HUES48 (cell line): ENCODE measurements around the gene PLD4.
"Not testable (repeated sequence)": the region's sequence is repeated elsewhere in the genome, so short reads cannot be mapped to it uniquely, and the experiment has no call there.

ENCODE experiments used
- H3K27ac ChIP-seq: one replicate; pipeline ENCODE4 v1.7.0; 2013; ENCODE audit warnings: low read depth, low read length, inconsistent platforms
- H3K27me3 ChIP-seq: 2 replicates; pipeline ENCODE4 v1.6.1; 2013; ENCODE audit warnings: mild to moderate bottlenecking, low read length; ENCODE audit not compliant: control insufficient read depth, insufficient read depth
- H3K36me3 ChIP-seq: 2 replicates; pipeline ENCODE4 v1.6.1; 2013; ENCODE audit warnings: low read length; ENCODE audit not compliant: control insufficient read depth, insufficient read depth
- H3K4me1 ChIP-seq: 2 replicates; pipeline ENCODE4 v1.6.1; 2013; ENCODE audit warnings: mild to moderate bottlenecking, low read length; ENCODE audit not compliant: control insufficient read depth, insufficient read depth
- H3K4me3 ChIP-seq: 2 replicates; pipeline ENCODE4 v1.5.1; 2013; ENCODE audit warnings: mild to moderate bottlenecking, low read depth, low read length
- H3K9ac ChIP-seq: 2 replicates; pipeline ENCODE4 v1.6.1; 2013; ENCODE audit warnings: mild to moderate bottlenecking, low read depth, low read length, moderate library complexity
- H3K9me3 ChIP-seq: 2 replicates; pipeline ENCODE4 v1.6.1; 2013; ENCODE audit warnings: low read length; ENCODE audit not compliant: control insufficient read depth, insufficient read depth

The PLD4 gene

GRCh38 chr14:104905579-104905933, 19.1 kb upstream of the PLD4 start:
- H3K4me1 ChIP-seq, H3K9ac ChIP-seq, H3K27ac ChIP-seq, H3K36me3 ChIP-seq, H3K9me3 ChIP-seq, H3K4me3 ChIP-seq: not testable (repeated sequence)
- peaks cover 41% of the 10 kb centered on the region for H3K27me3 ChIP-seq

GRCh38 chr14:104908303-104908702, 16.4 kb upstream of the PLD4 start:
- H3K27me3 ChIP-seq = peaks cover 39% of the 10 kb centered on the region
- H3K4me3 ChIP-seq = no peak overlapping the region
- H3K4me1 ChIP-seq = no peaks in the 10 kb centered on the region
- peaks cover 7% of the 10 kb centered on the region for H3K9me3 ChIP-seq
- H3K27ac ChIP-seq = no peak overlapping the region
- H3K9ac ChIP-seq = no peak overlapping the region
- H3K36me3 ChIP-seq = no peaks in the 10 kb centered on the region

- H3K27ac ChIP-seq = no peak overlapping the region
- H3K4me3 ChIP-seq = no peak overlapping the region
- H3K36me3 ChIP-seq = no peaks in the 10 kb centered on the region
These were observed 12.6 kb upstream of the PLD4 start for GRCh38 chr14:104912053-104912452.

GRCh38 chr14:104913435-104913834, 11.2 kb upstream of the PLD4 start:
- no peak overlapping the region for H3K27ac ChIP-seq
- H3K4me3 ChIP-seq = no peak overlapping the region
- H3K4me1 ChIP-seq = no peaks in the 10 kb centered on the region
- H3K9ac ChIP-seq = no peak overlapping the region
- no peaks in the 10 kb centered on the region for H3K36me3 ChIP-seq
- peaks cover 7% of the 10 kb centered on the region for H3K9me3 ChIP-seq
- 0 out of 2 replicates have a peak, but pooled peaks cover 3% of the 10 kb centered on the region for H3K27me3 ChIP-seq

More at GRCh38 chr14:104912053-104912452, 12.6 kb upstream of the PLD4 start:
- no peak overlapping the region for H3K9ac ChIP-seq
- peaks cover 7% of the 10 kb centered on the region for H3K9me3 ChIP-seq
- H3K27me3 ChIP-seq = peaks cover 13% of the 10 kb centered on the region
- H3K4me1 ChIP-seq = no peaks in the 10 kb centered on the region

DNA sequence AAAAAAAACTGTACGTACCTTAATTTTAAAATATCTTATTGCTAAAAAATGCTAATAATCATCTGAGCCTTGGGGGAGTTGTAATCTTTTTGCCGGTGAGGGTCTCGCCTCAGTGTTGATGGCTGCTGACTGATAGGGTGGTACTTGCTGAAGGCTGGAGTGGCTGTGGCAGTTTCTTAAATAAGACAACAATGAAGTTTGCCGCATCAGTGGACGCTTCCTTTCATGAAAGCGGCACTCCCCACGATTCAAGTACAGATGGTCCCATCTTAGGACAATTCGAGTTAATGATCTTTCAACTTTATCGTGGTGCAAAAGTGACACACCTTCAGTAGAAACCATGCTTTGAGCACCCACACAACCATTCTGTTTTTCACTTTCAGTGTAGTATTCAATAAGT, 7.6 kb upstream of the PLD4 start:
- Histone ChIP-seq H3K9me3 (peaks cover 2% of the 10 kb centered on the region; the same call in 1 of the 2 replicates), H3K36me3 (no peaks in the 10 kb centered on the region), H3K27ac (no peak overlapping the region), H3K27me3 (no peaks in the 10 kb centered on the region), H3K9ac (no peak overlapping the region), H3K4me3 (no peak overlapping the region), H3K4me1 (no peaks in the 10 kb centered on the region)

DNA sequence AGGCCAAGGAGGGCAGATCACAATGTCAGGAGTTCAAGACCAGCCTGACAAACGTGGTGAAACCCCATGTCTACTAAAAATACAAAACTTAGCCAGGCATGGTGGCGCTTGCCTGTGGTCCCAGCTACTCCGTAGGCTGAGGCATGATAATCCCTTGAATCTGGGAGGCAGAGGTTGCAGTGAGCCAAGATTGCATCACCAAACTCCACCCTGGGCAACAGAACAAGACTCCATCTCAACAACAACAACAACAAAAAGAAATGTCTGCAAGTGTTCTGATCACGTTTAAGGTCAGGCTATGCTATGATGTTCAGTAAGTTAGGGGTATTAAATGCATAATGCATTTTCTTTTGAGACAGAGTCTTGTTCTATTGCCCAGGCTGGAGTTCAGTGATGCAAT, 6.7 kb upstream of the PLD4 start:
- Histone ChIP-seq H3K4me1 (no peaks in the 10 kb centered on the region), H3K36me3 (no peaks in the 10 kb centered on the region), H3K27ac (no peak overlapping the region), H3K9me3 (no peaks in the 10 kb centered on the region), H3K9ac (no peak overlapping the region), H3K4me3 (no peak overlapping the region), H3K27me3 (no peaks in the 10 kb centered on the region)

DNA sequence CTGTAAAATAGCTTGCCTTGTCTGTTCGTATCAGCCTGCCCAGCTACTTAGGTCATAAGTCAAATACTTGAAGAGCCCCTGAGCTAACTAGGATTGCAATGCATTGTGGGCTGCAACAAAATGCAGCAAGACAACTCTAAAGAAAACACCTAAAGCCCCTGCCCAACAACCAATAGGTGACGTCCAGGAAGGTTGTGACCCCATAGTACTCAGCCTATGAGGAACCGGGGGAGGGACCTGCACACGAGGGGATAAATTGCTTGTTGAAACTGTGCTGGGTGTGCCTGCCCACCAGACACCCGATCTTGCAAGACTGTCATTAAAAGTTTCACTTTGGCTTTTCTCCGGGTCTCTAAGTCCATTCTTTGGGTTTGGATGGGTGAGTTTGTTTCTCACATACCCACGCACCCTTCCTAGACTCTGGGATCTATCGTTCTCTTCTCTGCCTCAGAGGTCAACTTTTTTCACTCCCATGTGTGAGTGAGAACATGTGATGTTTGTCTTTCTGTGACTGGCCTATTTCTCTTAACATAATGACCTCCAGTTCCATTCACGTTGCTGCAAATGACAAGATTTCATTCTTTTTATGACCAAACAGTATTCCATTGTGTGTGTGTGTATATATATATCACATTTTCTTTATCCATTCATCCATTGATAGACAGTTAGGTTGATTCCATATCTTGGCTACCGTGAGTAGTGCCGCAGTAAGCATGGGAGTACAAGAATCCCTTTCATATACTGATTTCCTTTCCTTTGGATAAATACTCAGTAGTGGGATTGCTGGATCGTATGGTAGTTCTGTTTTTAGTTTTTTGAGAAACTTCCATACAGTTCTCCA, 5.3 kb upstream of the PLD4 start:
- not testable (repeated sequence) for H3K27me3 ChIP-seq, H3K27ac ChIP-seq, H3K9me3 ChIP-seq, H3K9ac ChIP-seq, H3K4me3 ChIP-seq, H3K4me1 ChIP-seq, H3K36me3 ChIP-seq

DNA sequence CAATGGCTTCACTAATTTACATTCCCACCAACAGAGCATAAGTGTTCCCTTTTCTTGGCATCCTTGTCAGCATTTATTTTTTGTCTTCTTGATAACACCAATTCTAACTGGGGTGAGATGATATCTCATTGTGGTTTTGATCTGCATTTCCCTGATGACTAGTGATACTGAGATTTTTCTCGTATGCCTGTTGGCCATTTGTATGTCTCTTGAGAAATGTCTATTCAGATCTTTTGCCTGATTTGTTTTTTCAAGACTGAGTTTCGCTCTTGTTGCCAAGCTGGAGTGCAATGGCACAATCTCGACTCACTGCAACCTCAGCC, 4.7 kb upstream of the PLD4 start:
- Histone ChIP-seq H3K9ac (no peak overlapping the region), H3K9me3 (no peaks in the 10 kb centered on the region)

DNA sequence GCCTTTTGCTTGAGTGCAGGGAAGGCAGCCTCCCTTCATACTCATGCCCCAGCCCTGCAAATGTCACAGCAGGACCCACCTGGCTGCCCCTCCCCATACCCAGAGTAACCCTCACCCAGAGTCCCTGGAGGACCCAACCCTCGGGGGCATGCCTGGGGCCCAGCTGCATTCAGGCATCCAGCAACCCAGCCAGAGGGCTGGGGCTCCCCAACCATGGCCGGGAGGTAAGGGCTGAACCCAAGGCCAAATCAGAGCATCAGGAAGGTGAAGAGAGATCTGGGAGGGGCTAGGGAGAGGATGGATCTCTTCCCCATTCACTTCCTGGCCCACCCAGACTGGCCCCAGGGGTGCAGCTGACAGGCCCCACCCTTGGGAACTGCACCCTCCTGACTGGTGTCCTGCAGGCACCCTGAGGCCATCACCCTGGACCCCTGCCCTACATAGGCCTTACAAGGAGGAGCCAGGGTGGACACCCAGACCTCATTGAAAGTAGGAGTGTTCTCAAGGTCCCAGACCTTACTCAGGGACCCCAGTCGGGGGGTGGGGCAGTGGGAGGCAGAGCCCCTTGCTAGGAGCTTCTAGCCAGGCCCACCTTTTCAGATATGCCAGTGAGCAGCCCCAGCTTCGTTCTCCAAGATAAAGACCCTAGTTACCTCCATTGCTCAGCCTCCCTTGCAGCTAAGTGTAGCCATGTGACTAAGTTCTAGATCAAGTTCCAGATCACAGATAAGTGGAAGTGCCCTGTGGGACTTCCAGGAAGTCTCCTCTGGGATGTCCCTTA, 849 bp upstream of the PLD4 start:
- Histone ChIP-seq H3K9ac (no peak overlapping the region), H3K4me3 (no peak overlapping the region), H3K4me1 (no peaks in the 10 kb centered on the region), H3K9me3 (no peaks in the 10 kb centered on the region), H3K27ac (no peak overlapping the region), H3K36me3 (no peaks in the 10 kb centered on the region), H3K27me3 (no peaks in the 10 kb centered on the region)

More for the DNA sequence above, 4.7 kb upstream of the PLD4 start:
- H3K4me1 ChIP-seq = no peaks in the 10 kb centered on the region
- H3K36me3 ChIP-seq = no peaks in the 10 kb centered on the region
- no peak overlapping the region for H3K4me3 ChIP-seq
- no peaks in the 10 kb centered on the region for H3K27me3 ChIP-seq
- H3K27ac ChIP-seq = no peak overlapping the region

GRCh38 chr14:104925214-104925854, 655 bp downstream of the PLD4 start:
- Histone ChIP-seq H3K27ac (no peak overlapping the region), H3K9me3 (no peaks in the 10 kb centered on the region), H3K4me1 (no peaks in the 10 kb centered on the region), H3K36me3 (no peaks in the 10 kb centered on the region), H3K9ac (no peak overlapping the region), H3K4me3 (no peak overlapping the region), H3K27me3 (peaks cover 8% of the 10 kb centered on the region)
